Omental fat pad (tissue), 4 donors: ENCODE data around the gene INCA1. TPM values are rescaled to one million over a fixed set of nuclear protein-coding genes. Genes with fewer than 3 reads are reported as not detected.
A peak's percentile ranks its signal among the peaks of the same experiment; 100 is the strongest.

Experiments used
- ATAC-seq: fragments of 150-250 bp; one replicate; pipeline ENCODE4 v1.9.1; 2016; ENCODE audit warnings: mild to moderate bottlenecking, moderate library complexity; ENCODE audit not compliant: low FRiP score
- DNase-seq: peaks from one replicate; pipeline ENCODE4 v3.0.0-alpha.2; 2019; ENCODE audit warnings: low spot score
- total RNA-seq, 4 donors: library from RNA; depleted of rRNA; stranded (reverse); fragments of >200 nt; gene quantifications; one replicate each; pipeline ENCODE4 v1.1.0, GENCODE V29; 2016
- TF ChIP-seq, protein P1 (sequence below), 3 donors: fragments of 450-650 bp; IDR thresholded peaks; one replicate each; pipeline ENCODE4 v1.5.1; 2016 to 2017; ENCODE audit warnings: antibody characterized with exemption in 3 of 3, mild to moderate bottlenecking in 3 of 3, moderate library complexity in 2 of 3

INCA1 gene
- total RNA-seq, 4 donors from 2014 or later: 1.0 to 1.4 (median 1.3) TPM; not detected in 1

- TF ChIP-seq, protein P1, sequence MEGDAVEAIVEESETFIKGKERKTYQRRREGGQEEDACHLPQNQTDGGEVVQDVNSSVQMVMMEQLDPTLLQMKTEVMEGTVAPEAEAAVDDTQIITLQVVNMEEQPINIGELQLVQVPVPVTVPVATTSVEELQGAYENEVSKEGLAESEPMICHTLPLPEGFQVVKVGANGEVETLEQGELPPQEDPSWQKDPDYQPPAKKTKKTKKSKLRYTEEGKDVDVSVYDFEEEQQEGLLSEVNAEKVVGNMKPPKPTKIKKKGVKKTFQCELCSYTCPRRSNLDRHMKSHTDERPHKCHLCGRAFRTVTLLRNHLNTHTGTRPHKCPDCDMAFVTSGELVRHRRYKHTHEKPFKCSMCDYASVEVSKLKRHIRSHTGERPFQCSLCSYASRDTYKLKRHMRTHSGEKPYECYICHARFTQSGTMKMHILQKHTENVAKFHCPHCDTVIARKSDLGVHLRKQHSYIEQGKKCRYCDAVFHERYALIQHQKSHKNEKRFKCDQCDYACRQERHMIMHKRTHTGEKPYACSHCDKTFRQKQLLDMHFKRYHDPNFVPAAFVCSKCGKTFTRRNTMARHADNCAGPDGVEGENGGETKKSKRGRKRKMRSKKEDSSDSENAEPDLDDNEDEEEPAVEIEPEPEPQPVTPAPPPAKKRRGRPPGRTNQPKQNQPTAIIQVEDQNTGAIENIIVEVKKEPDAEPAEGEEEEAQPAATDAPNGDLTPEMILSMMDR (IDR thresholded peaks at IDR 0.05): no peak
- peak; percentile 65 for ATAC-seq
- no peak for DNase-seq
These were observed 48.4 kb downstream of the INCA1 start for GRCh38 chr17:4948931-4949320.

GRCh38 chr17:4948166-4948930, 49.0 kb downstream of the INCA1 start, which contains the start of gene PFN1:
PFN1 (minus strand) TSS chr17:4948530; CDS start chr17:4948394, 136 bp downstream.
- TF ChIP-seq, protein P1 (IDR thresholded peaks at IDR 0.05): no peak
- DNase-seq (peak; percentile 76), ATAC-seq (peak; percentile 30)

DNA sequence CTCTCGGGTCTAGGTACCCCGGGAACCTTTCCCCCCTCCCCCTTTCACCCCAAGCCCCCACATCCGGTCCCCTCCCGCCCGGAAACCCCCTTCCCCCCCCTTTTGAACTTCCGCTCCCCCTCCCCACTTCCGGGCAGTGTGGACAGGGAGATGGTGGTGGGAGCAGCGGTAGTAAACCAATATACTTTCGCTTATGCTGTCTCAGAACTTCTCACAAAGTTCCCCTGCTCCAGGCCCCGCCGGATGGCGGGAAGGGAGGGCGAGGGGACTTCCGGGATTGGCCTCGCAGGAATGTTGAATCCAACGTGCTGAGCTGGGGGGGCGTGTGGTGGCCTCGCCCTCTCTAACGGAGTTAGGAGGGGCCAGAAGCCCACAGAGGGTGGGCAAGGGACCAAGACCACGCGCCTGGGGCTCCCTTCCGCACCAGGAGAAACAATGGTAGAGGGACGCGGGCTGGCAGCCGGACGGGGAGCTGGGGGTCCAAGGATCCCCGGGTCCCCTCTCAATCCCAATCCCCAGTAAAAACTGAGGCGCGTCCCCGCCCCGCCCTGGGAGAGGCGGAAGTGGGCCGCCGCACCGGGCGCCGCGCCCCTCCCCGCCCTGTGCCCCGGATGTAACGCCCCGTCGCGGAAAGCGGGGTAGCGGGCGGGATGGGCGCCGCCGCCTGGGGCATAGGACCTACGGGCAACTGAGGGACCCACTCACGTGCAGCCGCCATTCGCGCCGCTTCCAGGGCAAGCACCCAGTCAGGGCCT, 49.7 kb downstream of the INCA1 start:
- DNase-seq (no peak), ATAC-seq (no peak)
- TF ChIP-seq, protein P1 (IDR thresholded peaks at IDR 0.05): no peak

- DNase-seq (no peak), ATAC-seq (no peak)
- TF ChIP-seq, protein P1 (IDR thresholded peaks at IDR 0.05): no peak
These were observed 50.3 kb downstream of the INCA1 start for GRCh38 chr17:4947010-4947410.

- TF ChIP-seq, protein P1 (IDR thresholded peaks at IDR 0.05): no peak
- DNase-seq (no peak), ATAC-seq (no peak)
These were observed 50.9 kb downstream of the INCA1 start for GRCh38 chr17:4946312-4946976.

- TF ChIP-seq, protein P1 (IDR thresholded peaks at IDR 0.05): no peak
- no peak for ATAC-seq
- no peak for DNase-seq
These were observed 51.4 kb downstream of the INCA1 start for GRCh38 chr17:4945944-4946280.
